Esophagus squamous epithelium (tissue), 5 donors: ENCODE measurements around the gene ERBB3. TPM values are rescaled to one million over a fixed set of nuclear protein-coding genes. Genes with fewer than 3 reads are reported as not detected.

Experiments used
- DNase-seq: peaks from one replicate; lab custom pipeline; 2025; lab: John Stamatoyannopoulos, UW
- H3K27ac ChIP-seq, 4 donors: fragments of 200-600 bp; sonication (generic); one replicate each; pipeline ENCODE4 v1.5.1; 2016 to 2019; ENCODE audit warnings: mild to moderate bottlenecking in 1 of 4
- H3K27me3 ChIP-seq, 4 donors: fragments of 200-600 bp; sonication (generic); 1 replicate in 3 of 4; 2 replicates in 1 of 4; pipeline versions ENCODE4 v1.5.1 to v1.6.0; 2017 to 2021; ENCODE audit warnings: antibody characterized with exemption in 1 of 4
- H3K36me3 ChIP-seq, 3 donors: fragments of 200-600 bp; sonication (generic); one replicate each; pipeline ENCODE4 v1.5.1; 2016 to 2019
- H3K4me1 ChIP-seq, 3 donors: fragments of 200-600 bp; sonication (generic); one replicate each; pipeline ENCODE4 v1.5.1; 2017 to 2019
- H3K4me3 ChIP-seq, 4 donors: fragments of 200-600 bp; sonication (generic); 1 replicate in 3 of 4; 2 replicates in 1 of 4; pipeline ENCODE4 v1.5.1; 2016 to 2019; ENCODE audit warnings: mild to moderate bottlenecking in 2 of 4, moderate library complexity in 1 of 4
- H3K9me3 ChIP-seq, 3 donors: fragments of 200-600 bp; sonication (generic); one replicate each; pipeline ENCODE4 v1.5.1; 2016 to 2019
- POLR2A ChIP-seq, 4 donors: fragments of 450-650 bp; IDR thresholded peaks; one replicate each; pipeline ENCODE4 v1.6.1; 2017; ENCODE audit warnings: antibody characterized with exemption in 4 of 4, mild to moderate bottlenecking in 4 of 4, moderate library complexity in 3 of 4
- WGBS, 2 donors: methylation state at CpG; one replicate each; pipeline ENCODE4 v1.1.5; 2018; 5-methylcytosine and 5-hydroxymethylcytosine counted together
- intact Hi-C: fragments of 100-400 bp; cut with DNase I; formaldehyde crosslinking; loops from one replicate; pipeline ENCODE4 v1.15.0; 2022
- total RNA-seq, 4 donors: library from RNA; depleted of rRNA; stranded (reverse); fragments of >200 nt; gene quantifications; one replicate each; pipeline ENCODE4 v1.1.0, GENCODE V29; 2016
- TF ChIP-seq, protein P1 (sequence below), 6 experiments: fragments of 450-650 bp in 4 of 6; fragments of 200-600 bp in 2 of 6; sonication (generic) in 2 of 6; IDR thresholded peaks; one replicate each; pipeline ENCODE4 v1.5.1; 2016 to 2019; ENCODE audit warnings: antibody characterized with exemption in 6 of 6, mild to moderate bottlenecking in 4 of 6, moderate library complexity in 4 of 6
- donor health status: DM: yes; HTN: yes; CAD: no.

ERBB3 gene
- total RNA-seq = 100 to 1,000 TPM in 1 of 4 donors, 10 to 100 TPM in 3; 36.0 to 125 (median 82.8) TPM

DNA sequence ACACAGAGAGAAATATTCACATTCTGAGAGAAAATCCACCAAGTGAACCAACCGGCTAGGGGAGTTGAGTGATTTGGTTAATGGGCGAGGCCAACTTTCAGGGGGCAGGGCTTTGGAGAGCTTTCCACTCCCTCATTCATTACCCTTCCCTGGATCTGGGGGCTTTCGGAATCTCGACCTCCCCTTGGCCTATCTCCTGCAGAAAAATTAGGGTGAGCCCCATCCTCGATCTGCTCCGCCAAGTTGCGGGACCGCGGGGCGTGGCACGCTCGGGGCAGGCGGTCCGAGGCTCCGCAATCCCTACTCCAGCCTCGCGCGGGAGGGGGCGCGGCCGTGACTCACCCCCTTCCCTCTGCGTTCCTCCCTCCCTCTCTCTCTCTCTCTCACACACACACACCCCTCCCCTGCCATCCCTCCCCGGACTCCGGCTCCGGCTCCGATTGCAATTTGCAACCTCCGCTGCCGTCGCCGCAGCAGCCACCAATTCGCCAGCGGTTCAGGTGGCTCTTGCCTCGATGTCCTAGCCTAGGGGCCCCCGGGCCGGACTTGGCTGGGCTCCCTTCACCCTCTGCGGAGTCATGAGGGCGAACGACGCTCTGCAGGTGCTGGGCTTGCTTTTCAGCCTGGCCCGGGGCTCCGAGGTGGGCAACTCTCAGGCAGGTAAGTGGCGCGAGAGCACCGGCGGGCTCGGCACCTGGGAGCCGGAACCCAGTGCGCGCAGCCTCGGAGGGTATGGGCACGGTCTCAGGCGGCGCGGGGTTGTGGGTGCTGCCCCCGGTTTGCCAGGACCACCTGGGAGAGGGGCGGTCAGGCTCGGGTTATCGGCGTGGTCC, at the start of gene ERBB3:
ERBB3 (plus strand) TSS at position 443 of the 833 bp plus-strand sequence; CDS start at position 579, 136 bp downstream.
- TF ChIP-seq, protein P1, sequence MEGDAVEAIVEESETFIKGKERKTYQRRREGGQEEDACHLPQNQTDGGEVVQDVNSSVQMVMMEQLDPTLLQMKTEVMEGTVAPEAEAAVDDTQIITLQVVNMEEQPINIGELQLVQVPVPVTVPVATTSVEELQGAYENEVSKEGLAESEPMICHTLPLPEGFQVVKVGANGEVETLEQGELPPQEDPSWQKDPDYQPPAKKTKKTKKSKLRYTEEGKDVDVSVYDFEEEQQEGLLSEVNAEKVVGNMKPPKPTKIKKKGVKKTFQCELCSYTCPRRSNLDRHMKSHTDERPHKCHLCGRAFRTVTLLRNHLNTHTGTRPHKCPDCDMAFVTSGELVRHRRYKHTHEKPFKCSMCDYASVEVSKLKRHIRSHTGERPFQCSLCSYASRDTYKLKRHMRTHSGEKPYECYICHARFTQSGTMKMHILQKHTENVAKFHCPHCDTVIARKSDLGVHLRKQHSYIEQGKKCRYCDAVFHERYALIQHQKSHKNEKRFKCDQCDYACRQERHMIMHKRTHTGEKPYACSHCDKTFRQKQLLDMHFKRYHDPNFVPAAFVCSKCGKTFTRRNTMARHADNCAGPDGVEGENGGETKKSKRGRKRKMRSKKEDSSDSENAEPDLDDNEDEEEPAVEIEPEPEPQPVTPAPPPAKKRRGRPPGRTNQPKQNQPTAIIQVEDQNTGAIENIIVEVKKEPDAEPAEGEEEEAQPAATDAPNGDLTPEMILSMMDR (IDR thresholded peaks at IDR 0.05) = peak in 3 of 6 experiments; percentile 18 to 48 (median 32)
- TF ChIP-seq POLR2A (IDR thresholded peaks at IDR 0.05) = peak in 2 of 4 donors; percentile 36 to 63
- intact Hi-C loops = no loop called here
- Histone ChIP-seq H3K27ac (peak within 1 kb of the TSS; percentile 90 to 99 (median 94)), H3K4me1 (peaks cover 4 to 63% (median 6%) of the 10 kb centered on the region in 3 donors), H3K36me3 (peaks cover 0 to 30% (median 0%) of the 10 kb centered on the region in 3 donors), H3K27me3 (peaks cover 0 to 12% (median 0%) of the 10 kb centered on the region in 4 donors), H3K9me3 (no peaks in the 10 kb centered on the region), H3K4me3 (peak within 1 kb of the TSS; percentile 67 to 82 (median 78))
- WGBS, 2 donors = 1% methylated on average over 15 to 29 of the region's 59 CpGs
- DNase-seq = no peak

DNA sequence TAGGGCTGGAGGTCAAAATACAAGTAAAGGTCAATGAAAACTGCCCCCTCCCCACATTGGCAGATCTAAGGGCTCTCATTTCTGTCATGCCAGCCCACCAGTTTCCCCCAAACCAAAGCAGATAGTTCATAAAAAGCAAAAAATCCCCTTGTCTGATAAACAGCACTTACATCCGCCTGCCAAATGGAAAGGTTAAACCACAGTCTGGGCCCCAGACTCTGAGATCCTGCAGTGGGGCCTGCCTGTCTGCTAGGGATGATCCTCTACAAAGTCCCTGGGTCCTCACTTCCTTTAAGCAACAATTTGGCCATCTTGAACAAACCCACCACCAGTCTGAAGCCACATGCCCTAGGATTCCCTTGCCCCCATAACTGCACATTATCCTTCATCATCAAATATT, 48.0 kb upstream of the ERBB3 start:
- peaks cover 0 to 73% (median 5%) of the 10 kb centered on the region in 3 donors for H3K36me3 ChIP-seq
- WGBS, 2 donors = 80 to 100% methylated on average over 1 of the region's 1 CpG
- intact Hi-C loops = no loop called here
- H3K9me3 ChIP-seq = no peaks in the 10 kb centered on the region
- TF ChIP-seq POLR2A (IDR thresholded peaks at IDR 0.05) = no peak
- TF ChIP-seq, protein P1 (IDR thresholded peaks at IDR 0.05) = no peak
- no peaks in the 10 kb centered on the region for H3K27me3 ChIP-seq
- no peak for DNase-seq
- H3K27ac ChIP-seq = no peak overlapping the region
- peaks cover 0 to 23% (median 13%) of the 10 kb centered on the region in 3 donors for H3K4me1 ChIP-seq
- no peak overlapping the region for H3K4me3 ChIP-seq

GRCh38 chr12:56034586-56035332, 45.2 kb upstream of the ERBB3 start:
- Histone ChIP-seq H3K4me1 (peaks cover 0 to 3% (median 2%) of the 10 kb centered on the region in 3 donors), H3K36me3 (peaks cover 0 to 68% (median 5%) of the 10 kb centered on the region in 3 donors), H3K9me3 (no peaks in the 10 kb centered on the region), H3K27me3 (no peaks in the 10 kb centered on the region), H3K27ac (no peak overlapping the region), H3K4me3 (no peak overlapping the region)
- DNase-seq = no peak
- 77 to 83% methylated on average over 10 to 13 of the region's 21 CpGs for WGBS, 2 donors
- intact Hi-C loops = loop anchor here (5.0 kb wide), 1 partner anchor 42 kb away; no protein-coding TSS in a partner anchor
- TF ChIP-seq, protein P1 (IDR thresholded peaks at IDR 0.05) = no peak
- no peak for TF ChIP-seq POLR2A (IDR thresholded peaks at IDR 0.05)

DNA sequence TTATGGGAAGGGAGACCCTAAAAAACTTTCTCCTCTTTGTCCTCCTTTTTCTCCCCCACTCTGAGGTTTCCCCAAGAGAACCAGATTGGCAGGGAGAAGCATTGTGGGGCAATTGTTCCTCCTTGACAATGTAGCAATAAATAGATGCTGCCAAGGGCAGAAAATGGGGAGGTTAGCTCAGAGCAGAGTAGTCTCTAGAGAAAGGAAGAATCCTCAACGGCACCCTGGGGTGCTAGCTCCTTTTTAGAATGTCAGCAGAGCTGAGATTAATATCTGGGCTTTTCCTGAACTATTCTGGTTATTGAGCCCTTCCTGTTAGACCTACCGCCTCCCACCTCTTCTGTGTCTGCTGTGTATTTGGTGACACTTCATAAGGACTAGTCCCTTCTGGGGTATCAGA, 42.8 kb upstream of the ERBB3 start:
- Histone ChIP-seq H3K27ac (no peak overlapping the region), H3K4me1 (peaks cover 4 to 9% (median 6%) of the 10 kb centered on the region in 3 donors), H3K9me3 (no peaks in the 10 kb centered on the region), H3K4me3 (no peak overlapping the region), H3K27me3 (no peaks in the 10 kb centered on the region), H3K36me3 (peaks cover 0 to 55% (median 5%) of the 10 kb centered on the region in 3 donors)
- intact Hi-C loops = loop anchor here (5.0 kb wide), 1 partner anchor 45 kb away; no protein-coding TSS in a partner anchor
- 55 to 71% methylated on average over 2 of the region's 2 CpGs for WGBS, 2 donors
- no peak for DNase-seq
- TF ChIP-seq, protein P1 (IDR thresholded peaks at IDR 0.05) = no peak
- no peak for TF ChIP-seq POLR2A (IDR thresholded peaks at IDR 0.05)
